Left lung (tissue), 10 donors: ENCODE results near the gene APBB3. TPM values are rescaled to one million over a fixed set of nuclear protein-coding genes. Genes with fewer than 3 reads are reported as not detected.

Experiments used
- ATAC-seq: fragments of 200-7000 bp; cut with Tn5 transposase; one replicate; pipeline ENCODE4 v1.9.1; 2020; ENCODE audit warnings: moderate library complexity
- DNase-seq, 4 donors: peaks; one replicate each; pipeline ENCODE4 v3.0.0-alpha.2; 2013 to 2020
- H3K27ac ChIP-seq, 2 donors: fragments of 200-600 bp; sonication (generic) in 1 of 2; one replicate each; pipeline versions ENCODE4 v1.5.0 to v1.8.0; 2020 to 2021
- H3K27me3 ChIP-seq, 2 donors: fragments of 200-600 bp; sonication (generic) in 1 of 2; one replicate each; pipeline versions ENCODE4 v1.5.0 to v1.8.0; 2020 to 2021
- H3K36me3 ChIP-seq, 2 donors: fragments of 200-600 bp; sonication (generic) in 1 of 2; one replicate each; pipeline versions ENCODE4 v1.5.0 to v1.8.0; 2020 to 2021
- H3K4me1 ChIP-seq, 2 donors: fragments of 200-600 bp; one replicate each; pipeline ENCODE4 v1.8.0; 2021
- H3K4me3 ChIP-seq, 2 donors: fragments of 200-600 bp; sonication (generic) in 1 of 2; one replicate each; pipeline versions ENCODE4 v1.5.0 to v1.8.0; 2020 to 2021; ENCODE audit warnings: mild to moderate bottlenecking in 1 of 2
- H3K9me3 ChIP-seq, 2 donors: fragments of 200-600 bp; sonication (generic) in 1 of 2; one replicate each; pipeline versions ENCODE4 v1.5.0 to v1.8.0; 2020 to 2021
- intact Hi-C, 2 donors: fragments of 100-400 bp; cut with DNase I; formaldehyde crosslinking; loops; one replicate each; pipeline versions ENCODE4 v1.11.2 to v1.14.2; 2022
- polyA plus RNA-seq, 6 donors: library from polyadenylated mRNA; unstranded; fragments of 120-200 nt; gene quantifications; one replicate each; pipeline ENCODE4 v1.2.1, GENCODE V29; 2013; ENCODE audit not compliant: insufficient read length in 6 of 6
- total RNA-seq, 2 donors: library from RNA; stranded (reverse); fragmentation: NEBNext Ultra II Directional; extraction: Animal tissue kit (Norgen Biotek cat#: 25700); gene quantifications; one replicate each; pipeline ENCODE4 v1.2.1, GENCODE V29; 2021
- TF ChIP-seq, protein P1 (sequence below), 2 donors: fragments of 200-600 bp; sonication (generic) in 1 of 2; IDR thresholded peaks; one replicate each; pipeline versions ENCODE4 v1.5.0 to v1.8.0; 2021; ENCODE audit warnings: antibody characterized with exemption in 2 of 2
- donor health status: DM: no; HTN: yes; CAD: no.
- donor health status: DM: no; HTN: no; CAD: no.

APBB3 gene
- total and polyA plus RNA-seq, 8 donors: 19.6 to 60.1 (median 48.3) TPM

DNA sequence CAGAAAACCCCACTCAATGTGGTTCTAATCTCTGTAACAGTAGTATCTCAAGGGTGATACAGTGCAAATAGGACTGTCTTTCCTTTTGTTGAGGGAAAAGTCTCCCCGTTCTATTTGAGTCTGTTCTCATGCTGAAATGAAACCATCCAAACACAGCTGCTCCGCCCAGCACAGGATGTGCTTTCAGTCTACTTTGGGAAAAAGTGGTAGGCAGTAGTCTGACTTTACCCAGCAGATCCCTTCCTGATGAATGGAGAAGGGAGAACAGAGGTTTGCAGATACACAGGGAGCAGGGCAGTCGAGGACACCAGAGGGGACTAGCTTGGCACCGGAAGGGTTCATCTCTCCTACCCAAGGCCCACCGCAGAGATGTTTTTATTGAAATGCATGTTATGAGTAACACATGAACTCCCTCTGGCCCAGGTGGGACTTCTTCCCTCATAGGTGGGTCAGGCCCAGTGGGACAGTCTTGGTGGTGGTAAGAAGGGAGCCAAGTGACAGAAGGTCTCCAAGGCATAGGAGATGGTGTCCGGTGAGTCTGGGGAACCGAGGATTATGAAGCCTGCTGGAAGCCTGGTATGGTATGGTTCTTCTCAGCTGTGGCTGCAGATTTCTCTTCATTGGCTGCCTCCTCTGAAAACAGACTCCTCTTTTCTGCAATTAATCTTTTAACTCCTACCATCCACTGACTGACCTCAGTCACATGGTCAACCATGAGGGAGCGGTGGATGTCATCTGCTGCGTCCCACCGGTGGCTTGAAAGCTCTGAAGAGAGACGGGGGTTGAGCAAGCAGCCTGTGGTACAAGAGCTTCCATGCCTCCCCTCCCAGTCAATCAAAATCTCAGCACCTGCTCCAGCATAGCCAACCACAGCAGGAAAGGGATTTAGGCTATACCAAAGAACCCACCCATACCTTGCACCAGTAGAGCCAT, 14.0 kb downstream of the APBB3 start:
- H3K27me3 ChIP-seq: no peaks in the 10 kb centered on the region
- peak overlapping the region in 1 of 2 donors; percentile 93 for H3K27ac ChIP-seq
- TF ChIP-seq, protein P1, sequence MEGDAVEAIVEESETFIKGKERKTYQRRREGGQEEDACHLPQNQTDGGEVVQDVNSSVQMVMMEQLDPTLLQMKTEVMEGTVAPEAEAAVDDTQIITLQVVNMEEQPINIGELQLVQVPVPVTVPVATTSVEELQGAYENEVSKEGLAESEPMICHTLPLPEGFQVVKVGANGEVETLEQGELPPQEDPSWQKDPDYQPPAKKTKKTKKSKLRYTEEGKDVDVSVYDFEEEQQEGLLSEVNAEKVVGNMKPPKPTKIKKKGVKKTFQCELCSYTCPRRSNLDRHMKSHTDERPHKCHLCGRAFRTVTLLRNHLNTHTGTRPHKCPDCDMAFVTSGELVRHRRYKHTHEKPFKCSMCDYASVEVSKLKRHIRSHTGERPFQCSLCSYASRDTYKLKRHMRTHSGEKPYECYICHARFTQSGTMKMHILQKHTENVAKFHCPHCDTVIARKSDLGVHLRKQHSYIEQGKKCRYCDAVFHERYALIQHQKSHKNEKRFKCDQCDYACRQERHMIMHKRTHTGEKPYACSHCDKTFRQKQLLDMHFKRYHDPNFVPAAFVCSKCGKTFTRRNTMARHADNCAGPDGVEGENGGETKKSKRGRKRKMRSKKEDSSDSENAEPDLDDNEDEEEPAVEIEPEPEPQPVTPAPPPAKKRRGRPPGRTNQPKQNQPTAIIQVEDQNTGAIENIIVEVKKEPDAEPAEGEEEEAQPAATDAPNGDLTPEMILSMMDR (IDR thresholded peaks at IDR 0.05): no peak
- H3K4me1 ChIP-seq: peaks cover 35 to 74% of the 10 kb centered on the region in 2 donors
- DNase-seq (no peak), ATAC-seq (no peak)
- intact Hi-C loops: no loop called here
- no peak overlapping the region for H3K4me3 ChIP-seq
- H3K36me3 ChIP-seq: peaks cover 0 to 48% of the 10 kb centered on the region in 2 donors
- H3K9me3 ChIP-seq: no peaks in the 10 kb centered on the region

DNA sequence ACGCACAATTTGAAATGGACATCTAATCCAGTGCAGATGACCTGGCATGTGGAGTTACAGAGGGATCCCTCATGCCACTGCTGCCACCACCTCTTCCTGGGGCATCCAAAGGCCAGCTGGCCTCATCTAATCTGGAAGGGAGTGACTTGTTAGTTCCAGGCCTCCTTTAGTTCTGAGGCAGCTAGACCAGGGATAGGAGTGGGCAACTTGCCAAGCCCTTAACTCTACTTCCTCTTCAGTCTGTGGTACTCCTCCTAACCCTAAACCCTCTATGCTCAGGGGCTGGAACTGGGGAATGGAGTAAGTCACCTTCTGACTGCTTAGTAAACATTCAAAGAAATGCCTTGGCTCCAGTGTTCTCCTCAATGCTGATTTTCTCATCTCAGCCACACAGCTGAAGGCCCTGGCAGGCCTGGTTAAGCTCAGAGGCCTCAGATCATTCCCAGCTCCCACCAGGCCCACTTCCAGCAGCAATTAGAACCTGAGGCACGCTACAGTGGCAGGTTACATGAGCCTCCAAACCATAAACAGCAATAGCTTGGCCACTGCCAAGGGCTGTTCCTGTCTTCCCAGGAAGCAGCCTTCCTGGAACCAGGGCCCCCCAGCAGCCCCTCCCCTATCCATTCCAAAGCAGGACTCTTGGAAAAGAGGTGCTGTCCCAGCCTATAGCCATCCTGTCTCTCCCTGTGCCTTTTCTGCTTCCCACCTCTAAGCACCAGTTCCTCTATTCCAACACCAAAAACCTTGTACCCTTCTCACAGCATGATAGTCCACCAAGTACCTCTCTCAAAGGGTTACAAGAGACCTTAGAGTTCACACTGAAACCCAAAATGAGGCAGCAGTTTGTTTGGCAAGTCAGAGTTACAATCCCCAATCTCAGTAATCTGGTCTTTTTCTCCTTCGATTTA, 14.9 kb downstream of the APBB3 start:
- Histone ChIP-seq H3K4me3 (no peak overlapping the region), H3K36me3 (peaks cover 0 to 56% of the 10 kb centered on the region in 2 donors), H3K27me3 (no peaks in the 10 kb centered on the region), H3K4me1 (peaks cover 31 to 65% of the 10 kb centered on the region in 2 donors), H3K9me3 (no peaks in the 10 kb centered on the region), H3K27ac (peak overlapping the region; percentile 93 to 95)
- DNase-seq (peak in 1 of 4 donors; percentile 70), ATAC-seq (peak; percentile 21)
- TF ChIP-seq, protein P1 (IDR thresholded peaks at IDR 0.05): no peak
- intact Hi-C loops: no loop called here

GRCh38 chr5:140548791-140549190, 15.6 kb downstream of the APBB3 start:
- ATAC-seq (no peak), DNase-seq (no peak)
- TF ChIP-seq, protein P1 (IDR thresholded peaks at IDR 0.05): no peak
- peaks cover 0 to 63% of the 10 kb centered on the region in 2 donors for H3K36me3 ChIP-seq
- no peak overlapping the region for H3K4me3 ChIP-seq
- no peaks in the 10 kb centered on the region for H3K27me3 ChIP-seq
- no peaks in the 10 kb centered on the region for H3K9me3 ChIP-seq
- H3K27ac ChIP-seq: peak overlapping the region; percentile 93 to 95
- intact Hi-C loops: no loop called here
- H3K4me1 ChIP-seq: peaks cover 31 to 58% of the 10 kb centered on the region in 2 donors

- intact Hi-C loops: no loop called here
- peak overlapping the region; percentile 36 to 47 for H3K4me3 ChIP-seq
- H3K36me3 ChIP-seq: peaks cover 0 to 65% of the 10 kb centered on the region in 2 donors
- TF ChIP-seq, protein P1 (IDR thresholded peaks at IDR 0.05): no peak
- peaks cover 31 to 53% of the 10 kb centered on the region in 2 donors for H3K4me1 ChIP-seq
- no peaks in the 10 kb centered on the region for H3K27me3 ChIP-seq
- H3K27ac ChIP-seq: peak overlapping the region; percentile 93 to 95
- DNase-seq: no peak
- peak; percentile 58 for ATAC-seq
- no peaks in the 10 kb centered on the region for H3K9me3 ChIP-seq
Observed at GRCh38 chr5:140548300-140548688, 16.1 kb downstream of the APBB3 start.
